Esophagus mucosa (tissue), 1 donor: ENCODE results near the gene MAP3K3. TPM values are rescaled to one million over a fixed set of nuclear protein-coding genes. Genes with fewer than 3 reads are reported as not detected.
"Not testable (repeated sequence)": the region's sequence is repeated elsewhere in the genome, so short reads cannot be mapped to it uniquely, and the experiment has no call there.

Experiments used
- ATAC-seq: fragments of 200-7000 bp; cut with Tn5 transposase; one replicate; pipeline ENCODE4 v1.9.1; 2020
- total RNA-seq: library from RNA; stranded (reverse); gene quantifications from one replicate; pipeline ENCODE4 v1.2.4, GENCODE V29; 2023
- donor health status: DM: yes; HTN: yes; CAD: no.

Gene MAP3K3
- total RNA-seq, 1 donor from 2014 or later = 9.2 TPM

- no peak for ATAC-seq
Observed at GRCh38 chr17:63706336-63707082, 84.3 kb downstream of the MAP3K3 start.

- ATAC-seq = no peak
Observed at GRCh38 chr17:63707151-63707550, 84.9 kb downstream of the MAP3K3 start.

DNA sequence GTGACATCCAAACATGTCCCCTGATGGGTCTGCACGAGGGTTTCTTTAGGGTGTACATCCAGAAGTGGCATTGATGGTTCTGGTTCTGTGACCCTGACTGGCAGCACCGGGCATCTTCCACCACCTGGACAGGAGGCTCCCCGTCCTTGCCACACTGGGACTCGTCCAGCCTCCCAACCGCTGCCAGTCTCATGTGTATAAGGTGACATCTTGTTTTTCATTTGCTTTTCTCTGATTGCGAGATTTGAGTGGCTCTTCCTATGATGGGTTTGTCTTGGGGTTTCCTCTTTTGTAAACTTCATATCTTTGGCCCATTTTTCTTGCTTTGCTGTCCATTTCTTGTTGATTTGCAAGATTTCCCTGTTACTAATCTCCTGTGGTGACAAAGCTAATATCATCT lies 86.9 kb downstream of the MAP3K3 start:
- no peak for ATAC-seq

GRCh38 chr17:63714550-63715277 lies 92.5 kb downstream of the MAP3K3 start:
- no peak for ATAC-seq

- no peak for ATAC-seq
Observed at GRCh38 chr17:63716426-63716825, 94.2 kb downstream of the MAP3K3 start.

GRCh38 chr17:63718988-63719387 lies 96.8 kb downstream of the MAP3K3 start:
- no peak for ATAC-seq

GRCh38 chr17:63720194-63720593 lies 98.0 kb downstream of the MAP3K3 start:
- not testable (repeated sequence) for ATAC-seq

DNA sequence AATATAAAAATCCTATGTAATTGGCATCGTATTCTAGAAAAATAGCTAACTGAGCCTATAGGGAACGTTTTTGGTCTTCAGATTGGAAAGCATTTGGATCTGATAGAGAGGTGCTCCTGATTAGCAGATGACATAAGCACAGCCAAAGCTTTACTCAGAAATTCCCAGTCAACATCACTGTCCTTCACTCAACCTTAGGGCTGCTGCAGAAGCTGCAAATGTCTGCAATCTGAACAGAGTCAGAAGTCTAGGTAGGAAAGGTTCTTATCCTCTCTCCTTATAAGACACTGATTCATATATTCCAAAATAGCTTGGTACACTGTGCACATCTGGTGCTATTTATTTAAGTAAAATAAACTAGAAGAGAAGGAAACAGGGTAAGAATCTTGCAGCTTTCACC lies 100.2 kb downstream of the MAP3K3 start:
- no peak for ATAC-seq

DNA sequence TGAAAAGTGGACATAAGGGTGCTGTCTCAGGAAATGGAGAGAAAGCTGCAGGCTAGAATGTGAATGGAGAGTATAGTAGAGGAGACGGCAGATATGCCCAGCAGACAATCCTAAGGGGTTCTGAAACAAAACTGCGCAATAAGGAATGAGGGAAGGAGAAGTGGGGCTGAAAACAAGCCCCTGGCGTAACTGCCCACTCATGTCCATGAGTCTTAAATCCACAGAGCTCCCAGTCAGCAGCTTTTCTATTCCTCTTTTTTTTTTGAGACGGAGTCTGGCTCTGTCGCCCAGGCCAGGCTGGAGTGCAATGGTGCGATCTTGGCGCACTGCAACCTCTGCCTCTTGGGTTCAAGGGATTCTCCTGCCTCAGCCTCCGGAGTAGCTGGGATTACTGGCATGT lies 113.5 kb downstream of the MAP3K3 start:
- ATAC-seq = no peak

DNA sequence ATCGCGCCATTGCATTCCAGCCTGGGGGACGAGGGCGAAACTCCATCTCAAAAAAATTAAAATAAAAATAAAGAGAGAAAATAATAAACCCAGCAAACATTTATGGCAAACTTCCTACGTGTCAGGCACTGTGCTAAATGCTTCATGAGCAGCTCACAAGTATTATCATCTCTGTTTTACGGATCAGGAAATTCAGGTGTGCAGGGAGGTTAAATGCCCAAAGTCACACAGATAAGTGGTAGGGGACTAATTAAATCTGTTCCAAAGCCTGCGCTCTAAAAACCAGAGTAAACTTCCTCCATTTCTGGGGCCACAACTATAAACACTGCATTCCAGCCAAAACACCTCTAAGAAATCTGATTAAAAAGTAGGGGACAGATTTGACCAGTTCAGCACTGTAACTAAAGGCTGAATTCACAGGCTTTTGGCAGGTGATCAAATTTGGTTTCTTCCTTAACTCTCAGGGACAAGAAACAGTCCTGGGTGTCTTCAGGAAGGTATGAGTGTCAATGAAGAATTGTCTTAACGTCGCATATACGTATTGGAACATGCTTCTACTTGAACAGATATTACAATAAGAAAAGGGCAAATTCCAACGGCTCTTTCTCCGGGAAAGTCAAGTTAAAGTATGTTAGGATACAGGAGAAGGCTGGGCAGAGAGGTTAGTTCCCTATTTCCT lies 118.4 kb downstream of the MAP3K3 start:
- ATAC-seq = no peak

DNA sequence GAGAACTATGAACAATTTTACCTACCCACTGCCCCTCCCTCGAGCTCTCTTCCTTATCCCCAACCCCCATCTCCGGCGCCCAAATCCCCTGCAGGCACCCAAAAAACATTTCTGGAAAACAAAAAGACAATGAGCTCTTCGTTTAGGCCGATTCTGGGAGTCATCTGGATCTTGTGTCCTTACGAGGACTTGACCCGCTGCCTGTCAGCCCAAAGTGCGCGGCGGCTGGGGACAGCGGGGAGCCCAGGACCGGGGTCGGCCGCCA lies 118.9 kb downstream of the MAP3K3 start:
- no peak for ATAC-seq

DNA sequence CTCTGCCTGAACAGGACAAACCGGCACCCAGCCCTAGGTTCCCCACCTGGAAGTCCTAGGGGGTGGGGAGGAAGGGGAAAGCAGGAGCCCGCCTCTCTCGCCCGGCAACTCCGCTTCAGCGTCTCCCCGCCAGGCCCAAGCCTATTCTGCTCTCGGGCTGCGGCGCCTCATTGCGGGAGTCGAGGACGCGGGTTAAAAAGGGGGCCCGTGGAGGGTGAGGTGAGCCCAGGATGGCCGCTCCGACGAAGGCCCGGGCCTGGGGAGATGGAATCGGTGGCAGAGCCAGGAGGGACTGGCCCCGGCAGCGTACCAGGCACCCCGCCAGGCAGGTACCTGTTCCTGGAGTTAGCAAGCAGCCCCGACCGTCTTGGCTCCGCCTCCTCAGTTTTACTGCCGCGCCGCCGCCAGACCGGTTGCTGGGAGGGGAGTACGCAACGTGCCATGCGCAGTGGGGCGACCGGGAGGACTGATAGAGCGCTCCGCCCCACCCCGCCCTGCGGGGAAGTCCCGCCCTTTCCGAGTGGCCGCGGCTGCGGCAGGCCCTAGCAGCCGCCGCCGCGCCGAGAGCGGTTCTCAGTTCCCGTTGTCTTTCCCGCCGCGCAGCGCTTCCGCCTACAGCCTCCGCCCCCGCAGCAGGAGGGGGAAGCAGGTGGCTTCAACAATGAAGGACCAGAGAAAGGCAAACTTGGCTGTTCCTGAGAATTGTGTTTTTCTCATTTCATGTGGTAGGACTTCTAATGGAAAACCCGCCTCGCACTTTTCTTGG lies 119.4 kb downstream of the MAP3K3 start, which contains the start of gene STRADA:
STRADA (minus strand) TSS at position 392 of the 766 bp plus-strand sequence. CDS start 13,430 bp downstream, outside the sequence.
- ATAC-seq = peak; percentile 98

Other genes starting within 250 kb of the MAP3K3 start
- 39.7 TPM for gene CYB561, start 176.1 kb upstream of the MAP3K3 start, total RNA-seq
- gene ACE, start 145.4 kb upstream of the MAP3K3 start, total RNA-seq = 1.9 TPM
- gene KCNH6, start 99.1 kb upstream of the MAP3K3 start, total RNA-seq = not detected
- 38.4 TPM for gene DCAF7, start 71.9 kb upstream of the MAP3K3 start, total RNA-seq
- 18.0 TPM for gene TACO1, start 21.5 kb upstream of the MAP3K3 start, total RNA-seq
- gene LIMD2, start 77.7 kb downstream of the MAP3K3 start, total RNA-seq = 2.8 TPM
- gene STRADA, start 119.4 kb downstream of the MAP3K3 start, total RNA-seq = 22.2 TPM
- gene CCDC47, start 151.2 kb downstream of the MAP3K3 start, total RNA-seq = 50.6 TPM
- 56.1 TPM for gene DDX42, start 151.8 kb downstream of the MAP3K3 start, total RNA-seq
- gene PSMC5, start 205.0 kb downstream of the MAP3K3 start, total RNA-seq = 102 TPM
- gene FTSJ3, start 205.2 kb downstream of the MAP3K3 start, total RNA-seq = 18.7 TPM
- 68.3 TPM for gene SMARCD2, start 220.3 kb downstream of the MAP3K3 start, total RNA-seq